HG03442 (cell line): Measurements from ENCODE around the gene TRPM3.
"Not testable (repeated sequence)": the region's sequence is repeated elsewhere in the genome, so short reads cannot be mapped to it uniquely, and the experiment has no call there.

ENCODE experiments used
- ATAC-seq: cut with Tn5 transposase; IDR thresholded peaks from one replicate; pipeline ENCODE4 v1.9.1; 2021; ENCODE audit warnings: mild to moderate bottlenecking, moderate library complexity; ENCODE audit not compliant: unreplicated experiment

The TRPM3 gene

GRCh38 chr9:70778568-70778967, 342.9 kb downstream of the TRPM3 start:
- no peak for ATAC-seq

- ATAC-seq = no peak
These were observed 347.8 kb downstream of the TRPM3 start for GRCh38 chr9:70773579-70773978.

- ATAC-seq = no peak
These were observed 348.8 kb downstream of the TRPM3 start for GRCh38 chr9:70772601-70773000.

GRCh38 chr9:70765946-70766345, 355.5 kb downstream of the TRPM3 start:
- no peak for ATAC-seq

- no peak for ATAC-seq
These were observed 360.2 kb downstream of the TRPM3 start for GRCh38 chr9:70761139-70761670.

- no peak for ATAC-seq
These were observed 361.2 kb downstream of the TRPM3 start for GRCh38 chr9:70760228-70760627.

GRCh38 chr9:70753311-70753710, 368.1 kb downstream of the TRPM3 start:
- ATAC-seq = no peak

GRCh38 chr9:70749066-70749465, 372.4 kb downstream of the TRPM3 start:
- no peak for ATAC-seq

GRCh38 chr9:70747261-70747718, 374.1 kb downstream of the TRPM3 start:
- no peak for ATAC-seq

GRCh38 chr9:70746760-70747159, 374.7 kb downstream of the TRPM3 start:
- no peak for ATAC-seq

- ATAC-seq = no peak
These were observed 375.1 kb downstream of the TRPM3 start for GRCh38 chr9:70746316-70746715.

GRCh38 chr9:70724794-70725193, 396.6 kb downstream of the TRPM3 start:
- ATAC-seq = not testable (repeated sequence)

- not testable (repeated sequence) for ATAC-seq
These were observed 397.4 kb downstream of the TRPM3 start for GRCh38 chr9:70724025-70724424.

- not testable (repeated sequence) for ATAC-seq
These were observed 414.6 kb downstream of the TRPM3 start for GRCh38 chr9:70706797-70707196.

GRCh38 chr9:70701163-70701562, 420.3 kb downstream of the TRPM3 start:
- no peak for ATAC-seq

- ATAC-seq = no peak
These were observed 424.6 kb downstream of the TRPM3 start for GRCh38 chr9:70696694-70697335.

GRCh38 chr9:70694758-70695157, 426.7 kb downstream of the TRPM3 start:
- ATAC-seq = no peak

- no peak for ATAC-seq
These were observed 428.2 kb downstream of the TRPM3 start for GRCh38 chr9:70693186-70693585.

- no peak for ATAC-seq
These were observed 429.0 kb downstream of the TRPM3 start for GRCh38 chr9:70692431-70692830.

- no peak for ATAC-seq
These were observed 432.7 kb downstream of the TRPM3 start for GRCh38 chr9:70688704-70689103.

- ATAC-seq = no peak
These were observed 437.6 kb downstream of the TRPM3 start for GRCh38 chr9:70683841-70684240.

- ATAC-seq = no peak
These were observed 439.1 kb downstream of the TRPM3 start for GRCh38 chr9:70682298-70682697.

GRCh38 chr9:70679845-70680244, 441.6 kb downstream of the TRPM3 start:
- no peak for ATAC-seq
